ENCODE measurements around the gene PTPRN2. TPM values are rescaled to one million over a fixed set of nuclear protein-coding genes. Genes with fewer than 3 reads are reported as not detected.

Gene PTPRN2
- polyA plus RNA-seq, 1 of the 3 experiments (the other 2 are of a cell fraction): 4.0 TPM

DNA sequence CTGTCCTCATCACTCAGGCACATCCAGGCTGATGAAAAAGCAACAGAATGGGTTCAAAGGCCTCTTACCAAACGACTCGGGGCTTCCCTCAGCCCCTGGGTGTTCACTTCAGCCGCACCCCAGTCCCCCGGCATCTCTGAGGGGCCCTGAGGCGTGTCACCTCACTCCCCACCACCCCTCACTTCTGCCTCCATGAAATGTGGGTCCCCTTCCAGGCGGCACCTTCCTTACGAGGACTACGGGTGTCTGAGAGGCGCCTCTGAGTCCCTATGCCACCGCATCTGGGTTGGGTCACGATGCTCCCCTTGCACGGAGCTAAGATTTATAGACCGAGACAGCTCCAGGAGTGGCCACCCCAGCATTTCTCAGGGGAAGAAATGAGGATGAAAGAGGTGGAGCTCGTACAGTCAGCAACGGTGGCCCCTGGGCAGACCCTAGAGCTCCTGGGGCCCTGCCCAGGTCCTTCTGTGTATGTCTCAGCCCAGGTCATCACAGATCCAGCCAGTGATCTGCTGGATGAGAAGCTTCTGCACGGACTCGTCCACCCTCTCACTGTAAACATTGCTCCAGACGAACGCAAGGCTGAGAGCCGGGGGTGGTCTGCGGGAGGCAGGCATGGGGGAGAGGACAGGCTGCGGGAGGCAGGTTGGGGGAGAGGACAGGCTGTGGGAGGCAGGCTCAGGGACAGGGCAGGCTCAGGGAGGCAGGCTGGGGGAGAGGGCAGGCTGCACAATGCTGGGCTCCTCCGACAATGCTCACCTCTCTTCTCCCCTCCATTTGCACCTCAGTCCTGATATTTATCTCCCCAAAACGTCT, 842.6 kb downstream of the PTPRN2 start:
- Histone ChIP-seq H3K9ac (no peak overlapping the region), H3K9me3 (no peaks in the 10 kb centered on the region), H3K79me2 (ENCODE audit: insufficient read depth) (no peaks in the 10 kb centered on the region), H4K20me1 (ENCODE audit: insufficient read depth) (no peaks in the 10 kb centered on the region), H3F3A (replicated peaks; ENCODE audit: insufficient read depth) (no peaks in the 10 kb centered on the region), H2AFZ (ENCODE audit: low read depth) (no peak overlapping the region), H3K4me2 (no peak overlapping the region), H3K9me2 (no peaks in the 10 kb centered on the region), H3K27me3 (ENCODE audit: insufficient read depth) (no peaks in the 10 kb centered on the region), H3K27ac (ENCODE audit: low read depth in 2 of 2, low read length in 1 of 2) (no peak overlapping the region), H3K4me3 (ENCODE audit: low read depth in 2 of 2, low read length in 1 of 2) (no peak overlapping the region), H3K4me1 (ENCODE audit: control insufficient read depth in 1 of 2, insufficient read depth in 2 of 2, low read depth in 1 of 2, low read length in 1 of 2) (no peaks in the 10 kb centered on the region), H3K36me3 (replicated peaks in 1 of 2; ENCODE audit: control insufficient read depth in 1 of 2, insufficient read depth in 2 of 2, low read length in 1 of 2) (no peaks in the 10 kb centered on the region)
- ChIA-PET CTCF (interaction anchor here (0.6 kb wide), 1 partner anchor 93 kb away, joined by 3 read pairs; no protein-coding TSS in a partner anchor), POLR2A (no interaction called here)
- no peak for TF ChIP-seq NFIC (IDR thresholded peaks at IDR 0.05; ENCODE audit: borderline replicate concordance)
- TF ChIP-seq TEAD4 (IDR thresholded peaks at IDR 0.05; ENCODE audit: borderline replicate concordance, insufficient read depth): no peak
- TF ChIP-seq, protein P1, sequence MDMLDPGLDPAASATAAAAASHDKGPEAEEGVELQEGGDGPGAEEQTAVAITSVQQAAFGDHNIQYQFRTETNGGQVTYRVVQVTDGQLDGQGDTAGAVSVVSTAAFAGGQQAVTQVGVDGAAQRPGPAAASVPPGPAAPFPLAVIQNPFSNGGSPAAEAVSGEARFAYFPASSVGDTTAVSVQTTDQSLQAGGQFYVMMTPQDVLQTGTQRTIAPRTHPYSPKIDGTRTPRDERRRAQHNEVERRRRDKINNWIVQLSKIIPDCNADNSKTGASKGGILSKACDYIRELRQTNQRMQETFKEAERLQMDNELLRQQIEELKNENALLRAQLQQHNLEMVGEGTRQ (IDR thresholded peaks at IDR 0.05; ENCODE audit: borderline replicate concordance, low read depth, low read length): no peak
- TF ChIP-seq, protein P2, sequence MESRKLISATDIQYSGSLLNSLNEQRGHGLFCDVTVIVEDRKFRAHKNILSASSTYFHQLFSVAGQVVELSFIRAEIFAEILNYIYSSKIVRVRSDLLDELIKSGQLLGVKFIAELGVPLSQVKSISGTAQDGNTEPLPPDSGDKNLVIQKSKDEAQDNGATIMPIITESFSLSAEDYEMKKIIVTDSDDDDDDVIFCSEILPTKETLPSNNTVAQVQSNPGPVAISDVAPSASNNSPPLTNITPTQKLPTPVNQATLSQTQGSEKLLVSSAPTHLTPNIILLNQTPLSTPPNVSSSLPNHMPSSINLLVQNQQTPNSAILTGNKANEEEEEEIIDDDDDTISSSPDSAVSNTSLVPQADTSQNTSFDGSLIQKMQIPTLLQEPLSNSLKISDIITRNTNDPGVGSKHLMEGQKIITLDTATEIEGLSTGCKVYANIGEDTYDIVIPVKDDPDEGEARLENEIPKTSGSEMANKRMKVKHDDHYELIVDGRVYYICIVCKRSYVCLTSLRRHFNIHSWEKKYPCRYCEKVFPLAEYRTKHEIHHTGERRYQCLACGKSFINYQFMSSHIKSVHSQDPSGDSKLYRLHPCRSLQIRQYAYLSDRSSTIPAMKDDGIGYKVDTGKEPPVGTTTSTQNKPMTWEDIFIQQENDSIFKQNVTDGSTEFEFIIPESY (IDR thresholded peaks at IDR 0.05; ENCODE audit: borderline replicate concordance, low read depth): no peak
- TF ChIP-seq, protein P3, sequence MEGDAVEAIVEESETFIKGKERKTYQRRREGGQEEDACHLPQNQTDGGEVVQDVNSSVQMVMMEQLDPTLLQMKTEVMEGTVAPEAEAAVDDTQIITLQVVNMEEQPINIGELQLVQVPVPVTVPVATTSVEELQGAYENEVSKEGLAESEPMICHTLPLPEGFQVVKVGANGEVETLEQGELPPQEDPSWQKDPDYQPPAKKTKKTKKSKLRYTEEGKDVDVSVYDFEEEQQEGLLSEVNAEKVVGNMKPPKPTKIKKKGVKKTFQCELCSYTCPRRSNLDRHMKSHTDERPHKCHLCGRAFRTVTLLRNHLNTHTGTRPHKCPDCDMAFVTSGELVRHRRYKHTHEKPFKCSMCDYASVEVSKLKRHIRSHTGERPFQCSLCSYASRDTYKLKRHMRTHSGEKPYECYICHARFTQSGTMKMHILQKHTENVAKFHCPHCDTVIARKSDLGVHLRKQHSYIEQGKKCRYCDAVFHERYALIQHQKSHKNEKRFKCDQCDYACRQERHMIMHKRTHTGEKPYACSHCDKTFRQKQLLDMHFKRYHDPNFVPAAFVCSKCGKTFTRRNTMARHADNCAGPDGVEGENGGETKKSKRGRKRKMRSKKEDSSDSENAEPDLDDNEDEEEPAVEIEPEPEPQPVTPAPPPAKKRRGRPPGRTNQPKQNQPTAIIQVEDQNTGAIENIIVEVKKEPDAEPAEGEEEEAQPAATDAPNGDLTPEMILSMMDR (IDR thresholded peaks at IDR 0.05): no peak
- TF ChIP-seq EZH2phosphoT487 (IDR thresholded peaks at IDR 0.05; ENCODE audit: borderline replicate concordance, low read depth): no peak
- TF ChIP-seq, protein P4, sequence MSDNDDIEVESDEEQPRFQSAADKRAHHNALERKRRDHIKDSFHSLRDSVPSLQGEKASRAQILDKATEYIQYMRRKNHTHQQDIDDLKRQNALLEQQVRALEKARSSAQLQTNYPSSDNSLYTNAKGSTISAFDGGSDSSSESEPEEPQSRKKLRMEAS (IDR thresholded peaks at IDR 0.05; ENCODE audit: low read depth): no peak
- TF ChIP-seq RCOR1 (IDR thresholded peaks at IDR 0.05; ENCODE audit: low read length): no peak
- TF ChIP-seq, protein P5, sequence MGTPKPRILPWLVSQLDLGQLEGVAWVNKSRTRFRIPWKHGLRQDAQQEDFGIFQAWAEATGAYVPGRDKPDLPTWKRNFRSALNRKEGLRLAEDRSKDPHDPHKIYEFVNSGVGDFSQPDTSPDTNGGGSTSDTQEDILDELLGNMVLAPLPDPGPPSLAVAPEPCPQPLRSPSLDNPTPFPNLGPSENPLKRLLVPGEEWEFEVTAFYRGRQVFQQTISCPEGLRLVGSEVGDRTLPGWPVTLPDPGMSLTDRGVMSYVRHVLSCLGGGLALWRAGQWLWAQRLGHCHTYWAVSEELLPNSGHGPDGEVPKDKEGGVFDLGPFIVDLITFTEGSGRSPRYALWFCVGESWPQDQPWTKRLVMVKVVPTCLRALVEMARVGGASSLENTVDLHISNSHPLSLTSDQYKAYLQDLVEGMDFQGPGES (IDR thresholded peaks at IDR 0.05; ENCODE audit: low read depth, low read length): no peak
- TF ChIP-seq RAD21 (IDR thresholded peaks at IDR 0.05; ENCODE audit: low read length): no peak
- no peak for TF ChIP-seq GATA2 (CRISPR knock-in tag; IDR thresholded peaks at IDR 0.05)
- TF ChIP-seq, protein P6, sequence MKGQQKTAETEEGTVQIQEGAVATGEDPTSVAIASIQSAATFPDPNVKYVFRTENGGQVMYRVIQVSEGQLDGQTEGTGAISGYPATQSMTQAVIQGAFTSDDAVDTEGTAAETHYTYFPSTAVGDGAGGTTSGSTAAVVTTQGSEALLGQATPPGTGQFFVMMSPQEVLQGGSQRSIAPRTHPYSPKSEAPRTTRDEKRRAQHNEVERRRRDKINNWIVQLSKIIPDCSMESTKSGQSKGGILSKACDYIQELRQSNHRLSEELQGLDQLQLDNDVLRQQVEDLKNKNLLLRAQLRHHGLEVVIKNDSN (IDR thresholded peaks at IDR 0.05; ENCODE audit: borderline replicate concordance, low read depth): no peak
- no peak for DNase-seq
- 45% methylated on average over 22 of the region's 24 CpGs for WGBS (ENCODE audit: low lambda C conversion rate)
